Small intestine (tissue), 16 donors: ENCODE data around the gene ZSCAN12. TPM values are rescaled to one million over a fixed set of nuclear protein-coding genes. Genes with fewer than 3 reads are reported as not detected.
"Not testable (repeated sequence)": the region's sequence is repeated elsewhere in the genome, so short reads cannot be mapped to it uniquely, and the experiment has no call there.

Experiments used
- DNase-seq, 2 donors: peaks; one replicate each; pipeline versions ENCODE4 v3.0.0 to v3.0.0-alpha.2; 2013
- FAIRE-seq: peaks from 2 replicates; lab custom pipeline; 2012; peaks lifted over from hg19 to GRCh38; lab: Jason Lieb, UNC
- H3K27ac ChIP-seq, 3 donors: one replicate each; pipeline ENCODE4 v1.5.1; 2013; ENCODE audit warnings: low read length in 2 of 3, mild to moderate bottlenecking in 2 of 3, control low read depth in 1 of 3, inconsistent platforms in 1 of 3, low read depth in 1 of 3, moderate library complexity in 1 of 3
- H3K27me3 ChIP-seq, 3 donors: one replicate each; pipeline ENCODE4 v1.6.1; 2013; ENCODE audit warnings: low read length in 3 of 3, inconsistent platforms in 1 of 3; ENCODE audit not compliant: control insufficient read depth in 3 of 3, insufficient read depth in 3 of 3
- H3K36me3 ChIP-seq, 3 donors: one replicate each; pipeline ENCODE4 v1.6.1; 2013; ENCODE audit warnings: low read length in 3 of 3, inconsistent platforms in 1 of 3, low read depth in 1 of 3, mild to moderate bottlenecking in 1 of 3, moderate library complexity in 1 of 3; ENCODE audit not compliant: control insufficient read depth in 3 of 3, insufficient read depth in 2 of 3
- H3K4me1 ChIP-seq, 3 donors: one replicate each; pipeline ENCODE4 v1.6.1; 2013; ENCODE audit warnings: low read length in 2 of 3, inconsistent platforms in 1 of 3, low read depth in 1 of 3, mild to moderate bottlenecking in 1 of 3, moderate library complexity in 1 of 3; ENCODE audit not compliant: control insufficient read depth in 3 of 3, insufficient read depth in 2 of 3
- H3K4me3 ChIP-seq, 3 donors: one replicate each; pipeline ENCODE4 v1.5.1; 2013; ENCODE audit warnings: low read length in 3 of 3, control low read depth in 1 of 3, inconsistent platforms in 1 of 3, low read depth in 1 of 3, mild to moderate bottlenecking in 1 of 3, moderate library complexity in 1 of 3
- H3K9me3 ChIP-seq, 2 donors: one replicate each; pipeline ENCODE4 v1.6.1; 2013; ENCODE audit warnings: low read depth in 1 of 2, low read length in 1 of 2; ENCODE audit not compliant: control insufficient read depth in 2 of 2, insufficient read depth in 1 of 2
- WGBS, 3 donors: extraction: QIAGEN DNeasy Blood & Tissue Kit; methylation state at CpG; one replicate each; pipeline ENCODE4 v1.1.7; 2013; 5-methylcytosine and 5-hydroxymethylcytosine counted together
- long read RNA-seq, 10 donors: transcript quantifications; one replicate each; lab custom pipeline, GENCODE V29; 2026
- polyA plus RNA-seq, 4 donors: library from polyadenylated mRNA; stranded (reverse) in 3 of 4; unstranded in 1 of 4; fragments of 200-250 nt in 3 of 4; fragments of 120-200 nt in 1 of 4; gene quantifications; one replicate each; pipeline versions ENCODE4 v1.2.1 to v1.2.3, GENCODE V29; 2013
- donor health status: healthy with polysubstance abuse.
- donor health status: control.
- donor health status: control.
- donor health status: Bipolar disorder and iron deficiency.
- donor health status: healthy.

The ZSCAN12 gene
- polyA plus RNA-seq: 1 to 10 TPM; 1.6 to 8.4 (median 2.0) TPM
- long read RNA-seq, donor 1, partial matches to known transcripts: 0 of 1 reads
- long read RNA-seq, donor 1, other reads (novel, unspliced or antisense): 0 of 1 reads
- long read RNA-seq, donor 2, partial matches to known transcripts: 0 of 1 reads
- long read RNA-seq, donor 2, other reads (novel, unspliced or antisense): 0 of 1 reads
- long read RNA-seq, donor 3: 0 reads
- long read RNA-seq, donor 4: 0 reads
- long read RNA-seq, donor 5: 0 reads
- long read RNA-seq, donor 6: 0 reads
- long read RNA-seq, donor 7, partial matches to known transcripts: 0 of 1 reads
- long read RNA-seq, donor 7, other reads (novel, unspliced or antisense): 0 of 1 reads
- long read RNA-seq, donor 8: 0 reads
- long read RNA-seq, donor 9: 0 reads
- long read RNA-seq, donor 10, partial matches to known transcripts: 0 of 1 reads
- long read RNA-seq, donor 10, other reads (novel, unspliced or antisense): 0 of 1 reads

DNA sequence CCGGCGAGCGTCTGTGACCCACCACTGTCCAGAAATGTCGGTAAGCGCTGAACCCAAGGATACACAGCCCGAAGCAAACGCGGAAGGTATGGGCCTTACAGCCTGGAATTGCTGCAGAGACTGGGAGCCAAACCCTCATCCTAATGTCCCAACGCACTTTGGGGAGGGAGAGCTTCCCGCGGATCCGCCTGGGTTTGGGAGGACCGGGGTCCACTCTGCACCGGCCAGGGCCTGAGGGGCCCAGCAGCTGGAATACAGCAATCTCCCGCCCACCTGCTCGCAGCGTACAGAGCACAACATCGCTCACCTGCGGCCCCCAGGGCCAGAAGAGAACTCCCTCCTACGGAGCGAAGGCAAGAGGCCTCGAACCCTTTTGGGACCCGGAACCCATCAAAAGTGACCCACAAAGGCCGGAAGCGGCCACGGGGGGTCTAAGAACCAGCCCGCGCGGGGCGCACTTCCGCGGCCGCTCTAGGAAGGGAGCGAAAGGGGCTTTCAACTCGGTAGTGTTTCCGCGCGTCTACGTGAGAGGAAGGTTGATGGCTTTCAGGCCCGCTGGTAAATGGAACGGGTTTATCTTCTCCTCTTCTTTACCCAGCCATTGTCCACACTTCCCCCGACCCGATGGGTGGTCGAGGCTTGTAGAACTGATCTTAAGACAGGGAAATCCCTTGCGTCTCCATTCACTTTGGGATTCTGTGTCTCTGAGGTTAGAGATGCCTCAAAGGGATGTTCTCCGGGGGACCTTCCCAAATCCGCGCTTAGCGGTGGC is at the start of gene ZSCAN12:
TSS of gene ZSCAN12 (minus strand) at position 398 of the 772 bp plus-strand sequence. CDS start 1,342 bp downstream, outside the sequence.
- peak; percentile 77 to 93 for DNase-seq
- no peak for FAIRE-seq
- H3K9me3 ChIP-seq: no peaks in the 10 kb centered on the region
- H3K27me3 ChIP-seq: peaks cover 0 to 10% (median 0%) of the 10 kb centered on the region in 3 donors
- peaks cover 0 to 7% (median 0%) of the 10 kb centered on the region in 3 donors for H3K4me1 ChIP-seq
- peak within 1 kb of the TSS; percentile 95 to 99 (median 98) for H3K4me3 ChIP-seq
- WGBS, 3 donors: 1 to 3% (median 2%) methylated on average over 42 to 49 of the region's 49 CpGs
- H3K27ac ChIP-seq: peak within 1 kb of the TSS; percentile 32 to 90 (median 80)
- H3K36me3 ChIP-seq: peaks cover 0 to 6% (median 0%) of the 10 kb centered on the region in 3 donors

DNA sequence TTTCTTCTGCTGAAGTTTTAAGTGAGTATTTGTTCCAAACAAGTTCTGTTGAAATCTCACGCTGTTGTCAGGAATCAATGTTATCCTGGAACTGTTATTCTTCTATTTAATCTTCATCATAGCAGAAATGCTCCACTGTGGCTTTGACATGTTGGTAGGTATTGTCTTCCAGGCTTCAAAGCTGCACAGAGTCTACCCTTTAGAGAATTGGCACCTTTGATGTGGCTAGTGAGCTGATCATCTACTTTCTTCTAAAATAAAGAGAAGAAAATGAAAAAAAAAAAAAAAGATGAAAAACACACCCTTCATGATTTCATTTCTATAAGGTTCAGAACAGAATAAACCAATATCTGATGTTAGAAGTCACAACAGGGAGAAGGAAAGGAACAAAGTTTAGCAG is 49.5 kb upstream of the ZSCAN12 start:
- no peak overlapping the region for H3K4me3 ChIP-seq
- H3K27ac ChIP-seq: no peak overlapping the region
- H3K36me3 ChIP-seq: no peaks in the 10 kb centered on the region
- no peak for DNase-seq
- WGBS, 3 donors: 86 to 95% (median 92%) methylated on average over 1 of the region's 1 CpG
- no peaks in the 10 kb centered on the region for H3K4me1 ChIP-seq
- H3K27me3 ChIP-seq: peaks cover 0 to 15% (median 10%) of the 10 kb centered on the region in 3 donors
- no peaks in the 10 kb centered on the region for H3K9me3 ChIP-seq
- no peak for FAIRE-seq

DNA sequence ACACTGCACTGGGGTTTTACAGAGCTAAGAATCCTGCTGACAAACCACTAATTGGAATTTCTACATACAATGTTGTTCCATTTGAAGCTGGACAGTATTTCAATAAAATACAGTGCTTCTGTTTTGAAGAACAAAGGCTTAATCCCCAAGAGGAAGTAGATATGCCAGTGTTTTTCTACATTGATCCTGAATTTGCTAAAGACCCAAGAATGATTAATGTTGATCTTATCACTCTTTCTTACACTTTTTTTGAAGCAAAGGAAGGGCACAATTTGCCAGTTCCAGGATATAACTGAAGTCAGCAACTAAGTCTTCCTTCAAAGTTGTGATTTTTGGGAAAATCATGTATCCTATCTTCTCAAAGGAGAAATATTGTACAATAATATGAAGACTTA is 48.0 kb upstream of the ZSCAN12 start:
- H3K27ac ChIP-seq, H3K36me3 ChIP-seq, H3K4me3 ChIP-seq, FAIRE-seq, DNase-seq, H3K4me1 ChIP-seq, H3K9me3 ChIP-seq: not testable (repeated sequence)
- H3K27me3 ChIP-seq: peaks cover 0 to 15% (median 10%) of the 10 kb centered on the region in 3 donors

- Histone ChIP-seq H3K4me3 (peak overlapping the region in 1 of 3 donors; percentile 43), H3K27me3 (peaks cover 0 to 15% (median 10%) of the 10 kb centered on the region in 3 donors), H3K36me3 (no peaks in the 10 kb centered on the region), H3K27ac (no peak overlapping the region), H3K4me1 (no peaks in the 10 kb centered on the region), H3K9me3 (no peaks in the 10 kb centered on the region)
- DNase-seq (peak in 1 of 2 donors; percentile 19), FAIRE-seq (no peak)
- 3 to 16% (median 11%) methylated on average over 36 of the region's 36 CpGs for WGBS, 3 donors
Observed at GRCh38 chr6:28446818-28447511, 47.4 kb upstream of the ZSCAN12 start.

GRCh38 chr6:28444759-28445158 is 45.2 kb upstream of the ZSCAN12 start:
- 84 to 93% (median 87%) methylated on average over 3 of the region's 3 CpGs for WGBS, 3 donors
- H3K9me3 ChIP-seq, H3K4me3 ChIP-seq, H3K27ac ChIP-seq, DNase-seq, FAIRE-seq, H3K36me3 ChIP-seq, H3K4me1 ChIP-seq: not testable (repeated sequence)
- peaks cover 0 to 15% (median 10%) of the 10 kb centered on the region in 3 donors for H3K27me3 ChIP-seq

GRCh38 chr6:28443112-28443773 is 43.7 kb upstream of the ZSCAN12 start, which contains the start of gene ZSCAN23:
ZSCAN23 (minus strand) TSS chr6:28443491; CDS start chr6:28436266, 7,225 bp downstream.
- DNase-seq (peak; percentile 51 to 88), FAIRE-seq (no peak)
- Histone ChIP-seq H3K9me3 (no peaks in the 10 kb centered on the region), H3K4me1 (no peaks in the 10 kb centered on the region), H3K36me3 (no peaks in the 10 kb centered on the region), H3K27me3 (peaks cover 0 to 15% (median 10%) of the 10 kb centered on the region in 3 donors), H3K4me3 (peak within 1 kb of the TSS; percentile 41 to 58 (median 58)), H3K27ac (peak within 1 kb of the TSS in 2 of 3 donors; percentile 28 to 29)
- WGBS, 3 donors: 1 to 6% (median 6%) methylated on average over 32 of the region's 32 CpGs

DNA sequence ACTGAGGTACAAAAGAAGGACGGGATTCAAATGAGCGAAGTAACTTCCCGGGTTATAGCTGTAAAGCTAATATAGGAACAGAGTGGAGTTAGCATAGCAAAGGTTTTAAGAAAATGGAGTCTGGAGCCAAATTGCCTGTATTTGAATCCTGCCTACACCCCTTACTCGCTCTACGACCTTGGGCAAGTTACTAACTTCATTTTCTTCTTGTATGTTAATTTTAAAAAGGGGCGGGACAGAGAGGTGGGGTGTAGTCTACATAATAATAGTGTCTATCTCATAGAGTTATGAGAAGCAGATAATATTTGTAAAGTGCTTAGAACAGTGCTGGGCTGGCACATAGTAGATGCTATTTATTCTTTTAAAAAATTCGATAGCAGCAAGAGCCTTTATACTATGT is 43.0 kb upstream of the ZSCAN12 start:
- Histone ChIP-seq H3K4me1 (no peaks in the 10 kb centered on the region), H3K27me3 (peaks cover 0 to 15% (median 10%) of the 10 kb centered on the region in 3 donors), H3K27ac (no peak overlapping the region), H3K9me3 (no peaks in the 10 kb centered on the region), H3K4me3 (peak overlapping the region in 2 of 3 donors; percentile 58), H3K36me3 (no peaks in the 10 kb centered on the region)
- 58 to 67% (median 63%) methylated on average over 7 of the region's 7 CpGs for WGBS, 3 donors
- FAIRE-seq (no peak), DNase-seq (no peak)
